Keratinocyte (primary cell): ENCODE measurements around the gene ITPA. TPM values are rescaled to one million over a fixed set of nuclear protein-coding genes. Genes with fewer than 3 reads are reported as not detected.

Source experiments
- DNase-seq: peaks from one replicate; pipeline ENCODE4 v3.0.0-alpha.2; 2011; ENCODE audit warnings: low read depth, missing footprints, low spot score
- FAIRE-seq: peaks from 2 replicates; lab custom pipeline; 2011; peaks lifted over from hg19 to GRCh38; lab: Jason Lieb, UNC
- H2AFZ ChIP-seq: 2 replicates; pipeline ENCODE4 v1.6.0; 2012; ENCODE audit warnings: low read length, control low read depth, inconsistent platforms; ENCODE audit not compliant: control insufficient read depth
- H3K27ac ChIP-seq: 2 replicates; pipeline ENCODE4 v1.5.1; 2011; ENCODE audit warnings: low read length; ENCODE audit not compliant: control insufficient read depth, insufficient read depth
- H3K27me3 ChIP-seq: 3 replicates; pipeline ENCODE4 v1.6.0; 2011; ENCODE audit warnings: low read length; ENCODE audit not compliant: control insufficient read depth, insufficient read depth; ENCODE audit errors: extremely low read depth
- H3K36me3 ChIP-seq, 2 experiments: 2 replicates in 1 of 2; 3 replicates in 1 of 2; pipeline ENCODE4 v1.5.1; 2011; ENCODE audit warnings: low read length in 2 of 2, mild to moderate bottlenecking in 1 of 2; ENCODE audit not compliant: control insufficient read depth in 2 of 2, insufficient read depth in 2 of 2; ENCODE audit errors: extremely low read depth in 1 of 2
- H3K4me1 ChIP-seq: 3 replicates; pipeline ENCODE4 v1.5.1; 2011; ENCODE audit warnings: low read length; ENCODE audit not compliant: control insufficient read depth, insufficient read depth; ENCODE audit errors: extremely low read depth
- H3K4me2 ChIP-seq: 3 replicates; pipeline ENCODE4 v1.6.0; 2011; ENCODE audit warnings: low read depth, low read length; ENCODE audit not compliant: control insufficient read depth, insufficient read depth; ENCODE audit errors: extremely low read depth
- H3K4me3 ChIP-seq, 3 experiments: fragments of 200-600 bp in 1 of 3; sonication (generic) in 1 of 3; 2 replicates in 2 of 3; 3 replicates in 1 of 3; pipeline ENCODE4 v1.5.1; 2011 to 2016; ENCODE audit warnings: low read length in 3 of 3, mild to moderate bottlenecking in 3 of 3, control low read depth in 2 of 3, inconsistent platforms in 1 of 3, low read depth in 1 of 3, mixed read lengths in 1 of 3, mixed run types in 1 of 3, moderate library complexity in 1 of 3; ENCODE audit not compliant: control insufficient read depth in 2 of 3, insufficient read depth in 2 of 3; ENCODE audit errors: extremely low read depth in 1 of 3
- H3K79me2 ChIP-seq: 2 replicates; pipeline ENCODE4 v1.6.0; 2012; ENCODE audit warnings: low read length; ENCODE audit not compliant: control insufficient read depth, insufficient read depth
- H3K9ac ChIP-seq: 3 replicates; pipeline ENCODE4 v1.6.0; 2011; ENCODE audit warnings: low read length; ENCODE audit not compliant: control insufficient read depth, insufficient read depth; ENCODE audit errors: extremely low read depth
- H3K9me1 ChIP-seq: 3 replicates; pipeline ENCODE4 v1.6.0; 2011; ENCODE audit warnings: low read length; ENCODE audit not compliant: control insufficient read depth, insufficient read depth; ENCODE audit errors: extremely low read depth
- H3K9me3 ChIP-seq: 2 replicates; pipeline ENCODE4 v1.5.1; 2012; ENCODE audit warnings: low read depth, low read length; ENCODE audit not compliant: control insufficient read depth
- H4K20me1 ChIP-seq: 3 replicates; pipeline ENCODE4 v1.6.0; 2011; ENCODE audit warnings: low read length; ENCODE audit not compliant: control insufficient read depth, insufficient read depth; ENCODE audit errors: extremely low read depth
- EZH2 ChIP-seq: IDR thresholded peaks from one replicate; pipeline ENCODE4 v1.6.1; 2012; ENCODE audit warnings: inconsistent platforms, mild to moderate bottlenecking, low read length, moderate library complexity
- dilution Hi-C: fragments of 300-500 bp; cut with MboI; formaldehyde crosslinking; loops from one replicate; pipeline ENCODE4 v1.7.0; 2020; ENCODE audit warnings: low sequenced_read_pairs; ENCODE audit not compliant: extremely low pct_ligation_motif_present
- polyA minus RNA-seq, 3 experiments: library from RNA; depleted of rRNA, polyadenylated mRNA; stranded (reverse); fragments of >200 nt; gene quantifications; 1 replicate in 1 of 3; 2 replicates in 1 of 3; 3 replicates in 1 of 3; pipeline ENCODE4 v1.2.3, GENCODE V29; 2011
- polyA plus RNA-seq, 5 experiments: library from polyadenylated mRNA; depleted of rRNA in 3 of 5; stranded (reverse) in 3 of 5; stranded (forward) in 1 of 5; unstranded in 1 of 5; fragments of >200 nt; gene quantifications; 1 replicate in 1 of 5; 2 replicates in 3 of 5; 3 replicates in 1 of 5; pipeline versions ENCODE4 v1.2.1 to v1.2.3, GENCODE V29; 2011 to 2012; ENCODE audit warnings: missing spikeins in 2 of 5, low read depth in 1 of 5, low replicate concordance in 1 of 5
- TF ChIP-seq, protein P1 (sequence below), 3 experiments: IDR thresholded peaks in 1 of 3; conservative IDR thresholded peaks in 1 of 3; optimal IDR thresholded peaks in 1 of 3; 2 replicates in 2 of 3; 3 replicates in 1 of 3; pipeline versions ENCODE3 to v1.5.1; 2011; ENCODE audit warnings: low read length in 3 of 3, mild to moderate bottlenecking in 3 of 3, moderate library complexity in 2 of 3, control low read depth in 1 of 3, inconsistent platforms in 1 of 3; ENCODE audit not compliant: insufficient read depth in 2 of 3; ENCODE audit errors: extremely low read depth in 1 of 3

ITPA gene
- polyA plus RNA-seq = 40.5 to 45.4 TPM (median 44.9 TPM) in 3 replicates
- polyA plus RNA-seq (2011; ENCODE audit: low read depth) = 21.5 TPM
- polyA plus RNA-seq (2011; cell fraction: cytosol; rRNA removed) = 26.9 and 40.0 TPM in 2 replicates
- 36.4 and 46.9 TPM in 2 replicates for polyA plus RNA-seq (2011; cell fraction: nucleus; rRNA removed)
- 43.4 and 61.8 TPM in 2 replicates for polyA plus RNA-seq (2012; ENCODE audit: low replicate concordance)
- polyA minus RNA-seq = 10.4 to 16.6 TPM (median 11.3 TPM) in 3 replicates
- 41.8 TPM for polyA minus RNA-seq (2011; cell fraction: cytosol; rRNA and poly(A)+ RNA removed)
- polyA minus RNA-seq (2011; cell fraction: nucleus; rRNA and poly(A)+ RNA removed) = 10.3 and 11.9 TPM in 2 replicates

DNA sequence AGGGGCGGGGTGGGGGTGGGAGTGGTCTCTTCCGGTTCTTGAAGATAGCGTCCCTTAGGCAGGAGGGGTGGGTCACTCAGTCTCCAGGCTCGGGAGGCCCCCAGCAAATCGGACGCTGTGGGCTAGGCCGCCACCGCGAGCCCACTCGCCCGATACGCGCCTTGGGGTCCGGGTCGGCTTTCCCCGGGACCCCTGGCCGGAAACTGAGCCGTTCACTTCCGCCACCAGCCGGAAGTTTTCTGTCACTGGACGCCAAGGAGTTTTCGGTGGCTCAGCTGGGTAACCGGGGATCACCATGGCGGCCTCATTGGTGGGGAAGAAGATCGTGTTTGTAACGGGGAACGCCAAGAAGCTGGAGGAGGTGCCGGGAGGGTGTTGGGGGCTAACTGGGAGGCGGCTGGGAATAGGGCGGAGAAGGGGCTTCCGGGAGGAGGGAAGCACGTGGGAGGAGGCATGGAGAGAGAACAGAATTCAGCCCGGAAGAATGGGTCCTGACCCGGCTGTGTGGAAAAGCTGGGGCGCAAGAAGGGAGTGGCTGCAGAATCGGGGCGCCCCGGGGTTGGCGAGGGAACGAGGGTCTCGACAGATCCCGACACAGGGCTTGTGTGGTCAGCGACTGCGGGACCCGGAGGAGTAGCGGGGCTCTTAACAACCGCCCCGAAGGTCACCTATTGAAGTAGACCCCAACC lies at the start of gene ITPA:
ITPA (plus strand) TSS at position 242 of the 689 bp plus-strand sequence; CDS start at position 296, 54 bp downstream.
- peak; percentile 17 for FAIRE-seq
- Histone ChIP-seq H3K9me1 (no peaks in the 10 kb centered on the region), H3K4me3 (peak within 1 kb of the TSS; percentile 80 to 96 (median 87)), H2AFZ (peak within 1 kb of the TSS; percentile 62), H3K9me3 (no peaks in the 10 kb centered on the region), H3K27me3 (no peaks in the 10 kb centered on the region), H3K27ac (peak within 1 kb of the TSS; percentile 45), H3K4me1 (peaks cover 8% of the 10 kb centered on the region), H3K9ac (peak within 1 kb of the TSS; percentile 74), H3K36me3 (peaks cover 7 to 9% of the 10 kb centered on the region in 2 experiments), H4K20me1 (no peaks in the 10 kb centered on the region), H3K4me2 (peak within 1 kb of the TSS; percentile 99), H3K79me2 (peaks cover 41% of the 10 kb centered on the region)
- dilution Hi-C loops = no loop called here
- no peak for DNase-seq
- TF ChIP-seq, protein P1, sequence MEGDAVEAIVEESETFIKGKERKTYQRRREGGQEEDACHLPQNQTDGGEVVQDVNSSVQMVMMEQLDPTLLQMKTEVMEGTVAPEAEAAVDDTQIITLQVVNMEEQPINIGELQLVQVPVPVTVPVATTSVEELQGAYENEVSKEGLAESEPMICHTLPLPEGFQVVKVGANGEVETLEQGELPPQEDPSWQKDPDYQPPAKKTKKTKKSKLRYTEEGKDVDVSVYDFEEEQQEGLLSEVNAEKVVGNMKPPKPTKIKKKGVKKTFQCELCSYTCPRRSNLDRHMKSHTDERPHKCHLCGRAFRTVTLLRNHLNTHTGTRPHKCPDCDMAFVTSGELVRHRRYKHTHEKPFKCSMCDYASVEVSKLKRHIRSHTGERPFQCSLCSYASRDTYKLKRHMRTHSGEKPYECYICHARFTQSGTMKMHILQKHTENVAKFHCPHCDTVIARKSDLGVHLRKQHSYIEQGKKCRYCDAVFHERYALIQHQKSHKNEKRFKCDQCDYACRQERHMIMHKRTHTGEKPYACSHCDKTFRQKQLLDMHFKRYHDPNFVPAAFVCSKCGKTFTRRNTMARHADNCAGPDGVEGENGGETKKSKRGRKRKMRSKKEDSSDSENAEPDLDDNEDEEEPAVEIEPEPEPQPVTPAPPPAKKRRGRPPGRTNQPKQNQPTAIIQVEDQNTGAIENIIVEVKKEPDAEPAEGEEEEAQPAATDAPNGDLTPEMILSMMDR (optimal IDR thresholded peaks at IDR 0.05 in 1 of 3, IDR thresholded peaks at IDR 0.05 in 1 of 3, conservative IDR thresholded peaks at IDR 0.05 in 1 of 3; ENCODE audit: extremely low read depth in 1 of 3, insufficient read depth in 2 of 3, low read length in 3 of 3) = peak in 1 of 3 experiments; percentile 6
- TF ChIP-seq EZH2 = no peak

DNA sequence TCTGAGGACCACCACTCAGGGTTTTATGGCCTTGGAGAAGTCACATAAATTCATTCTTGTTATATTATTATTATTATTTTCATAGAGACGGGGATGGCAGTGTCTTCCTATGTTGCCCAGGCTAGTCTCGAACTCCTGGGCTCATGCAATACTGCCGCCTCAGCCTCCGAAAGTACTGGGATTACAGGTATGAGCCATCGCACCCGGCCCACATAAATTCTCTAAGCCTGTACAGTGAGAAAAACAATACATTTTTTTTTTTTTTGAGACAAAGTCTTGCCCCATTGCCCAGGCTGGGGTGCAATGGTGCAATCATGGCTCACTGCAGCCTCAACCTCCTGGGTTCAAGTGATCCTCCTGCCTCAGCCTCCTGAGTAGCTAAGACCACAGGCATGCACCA lies 48.9 kb upstream of the ITPA start:
- H3K9me1 ChIP-seq = no peaks in the 10 kb centered on the region
- no peaks in the 10 kb centered on the region for H3K27me3 ChIP-seq
- no peak for TF ChIP-seq EZH2
- TF ChIP-seq, protein P1 (optimal IDR thresholded peaks at IDR 0.05 in 1 of 3, IDR thresholded peaks at IDR 0.05 in 1 of 3, conservative IDR thresholded peaks at IDR 0.05 in 1 of 3; ENCODE audit: extremely low read depth in 1 of 3, insufficient read depth in 2 of 3, low read length in 3 of 3) = no peak
- peaks cover 6% of the 10 kb centered on the region for H4K20me1 ChIP-seq
- no peak overlapping the region for H2AFZ ChIP-seq
- peak overlapping the region; percentile 49 for H3K4me2 ChIP-seq
- H3K9me3 ChIP-seq = no peaks in the 10 kb centered on the region
- peak overlapping the region; percentile 86 for H3K9ac ChIP-seq
- FAIRE-seq = no peak
- no peak for DNase-seq
- dilution Hi-C loops = no loop called here
- peaks cover 0 to 5% of the 10 kb centered on the region in 2 experiments for H3K36me3 ChIP-seq
- peak overlapping the region; percentile 81 to 97 (median 88) for H3K4me3 ChIP-seq
- no peak overlapping the region for H3K27ac ChIP-seq
- H3K4me1 ChIP-seq = peaks cover 19% of the 10 kb centered on the region
- peaks cover 45% of the 10 kb centered on the region for H3K79me2 ChIP-seq
